Ascending aorta (tissue), 2 donors: ENCODE data around the gene PHTF2. TPM values are rescaled to one million over a fixed set of nuclear protein-coding genes. Genes with fewer than 3 reads are reported as not detected.
"Not testable (repeated sequence)": the region's sequence is repeated elsewhere in the genome, so short reads cannot be mapped to it uniquely, and the experiment has no call there.

Experiments
- DNase-seq, 2 donors: peaks; one replicate each; pipeline ENCODE4 v3.0.0-alpha.2; 2019; ENCODE audit warnings: low spot score in 2 of 2
- H3K27ac ChIP-seq, 2 donors: fragments of 200-600 bp; sonication (generic); one replicate each; pipeline ENCODE4 v1.5.1; 2016 to 2017; ENCODE audit warnings: mild to moderate bottlenecking in 1 of 2
- H3K27me3 ChIP-seq: fragments of 200-600 bp; sonication (generic); one replicate; pipeline ENCODE4 v1.5.1; 2017
- H3K36me3 ChIP-seq, 2 donors: fragments of 200-600 bp; sonication (generic); one replicate each; pipeline ENCODE4 v1.5.1; 2016
- H3K4me1 ChIP-seq, 2 donors: fragments of 200-600 bp; sonication (generic); one replicate each; pipeline ENCODE4 v1.5.1; 2016 to 2017; ENCODE audit warnings: mild to moderate bottlenecking in 1 of 2
- H3K4me3 ChIP-seq, 2 donors: fragments of 200-600 bp; sonication (generic); one replicate each; pipeline ENCODE4 v1.5.1; 2016 to 2017; ENCODE audit warnings: mild to moderate bottlenecking in 1 of 2
- H3K9me3 ChIP-seq, 2 donors: fragments of 200-600 bp; sonication (generic); one replicate each; pipeline ENCODE4 v1.5.1; 2016
- CTCF ChIP-seq, 3 experiments: fragments of 200-600 bp in 2 of 3; fragments of 450-650 bp in 1 of 3; sonication (generic) in 2 of 3; IDR thresholded peaks; one replicate each; pipeline ENCODE4 v1.5.1; 2016 to 2019; ENCODE audit warnings: antibody characterized with exemption in 3 of 3, mild to moderate bottlenecking in 1 of 3, moderate library complexity in 1 of 3
- intact Hi-C: fragments of 100-400 bp; cut with DNase I; formaldehyde crosslinking; loops from one replicate; pipeline ENCODE4 v1.15.1; 2023
- total RNA-seq: library from RNA; depleted of rRNA; stranded (reverse); fragments of >200 nt; gene quantifications from one replicate; pipeline ENCODE4 v1.1.0, GENCODE V29; 2016

PHTF2 gene
- total RNA-seq, 1 donor from 2014 or later = 10.2 TPM

GRCh38 chr7:77991656-77992055, 193.1 kb downstream of the PHTF2 start:
- no peak overlapping the region for H3K27ac ChIP-seq
- intact Hi-C loops = no loop called here
- no peaks in the 10 kb centered on the region for H3K9me3 ChIP-seq
- no peak for TF ChIP-seq CTCF (IDR thresholded peaks at IDR 0.05)
- H3K4me1 ChIP-seq = no peaks in the 10 kb centered on the region
- H3K4me3 ChIP-seq = no peak overlapping the region
- no peaks in the 10 kb centered on the region for H3K27me3 ChIP-seq
- H3K36me3 ChIP-seq = no peaks in the 10 kb centered on the region
- DNase-seq = no peak

- intact Hi-C loops = no loop called here
- no peaks in the 10 kb centered on the region for H3K36me3 ChIP-seq
- H3K4me3 ChIP-seq = no peak overlapping the region
- no peak for DNase-seq
- H3K9me3 ChIP-seq = no peaks in the 10 kb centered on the region
- no peak overlapping the region for H3K27ac ChIP-seq
- TF ChIP-seq CTCF (IDR thresholded peaks at IDR 0.05) = no peak
- H3K27me3 ChIP-seq = no peaks in the 10 kb centered on the region
- H3K4me1 ChIP-seq = no peaks in the 10 kb centered on the region
Measured at GRCh38 chr7:77993838-77994237, 195.3 kb downstream of the PHTF2 start.

GRCh38 chr7:77995717-77996116, 197.1 kb downstream of the PHTF2 start:
- DNase-seq = no peak
- intact Hi-C loops = no loop called here
- Histone ChIP-seq H3K36me3 (no peaks in the 10 kb centered on the region), H3K9me3 (no peaks in the 10 kb centered on the region), H3K27me3 (no peaks in the 10 kb centered on the region), H3K4me1 (no peaks in the 10 kb centered on the region), H3K4me3 (no peak overlapping the region), H3K27ac (no peak overlapping the region)
- TF ChIP-seq CTCF (IDR thresholded peaks at IDR 0.05) = no peak

- H3K27ac ChIP-seq, H3K36me3 ChIP-seq, H3K9me3 ChIP-seq, H3K4me3 ChIP-seq, H3K27me3 ChIP-seq, intact Hi-C loops, H3K4me1 ChIP-seq, DNase-seq: not testable (repeated sequence)
Measured at GRCh38 chr7:77999168-77999567, 200.6 kb downstream of the PHTF2 start.

GRCh38 chr7:78002021-78002420, 203.4 kb downstream of the PHTF2 start:
- Histone ChIP-seq H3K36me3 (no peaks in the 10 kb centered on the region), H3K9me3 (no peaks in the 10 kb centered on the region), H3K4me3 (no peak overlapping the region), H3K27ac (no peak overlapping the region), H3K27me3 (no peaks in the 10 kb centered on the region), H3K4me1 (peaks cover 2 to 3% of the 10 kb centered on the region in 2 donors)
- intact Hi-C loops = no loop called here
- DNase-seq = no peak
- no peak for TF ChIP-seq CTCF (IDR thresholded peaks at IDR 0.05)

GRCh38 chr7:78002715-78003114, 204.1 kb downstream of the PHTF2 start:
- H3K4me1 ChIP-seq = peaks cover 2 to 3% of the 10 kb centered on the region in 2 donors
- no peaks in the 10 kb centered on the region for H3K9me3 ChIP-seq
- no peak for TF ChIP-seq CTCF (IDR thresholded peaks at IDR 0.05)
- no peak overlapping the region for H3K4me3 ChIP-seq
- no peak overlapping the region for H3K27ac ChIP-seq
- intact Hi-C loops = no loop called here
- H3K27me3 ChIP-seq = no peaks in the 10 kb centered on the region
- no peaks in the 10 kb centered on the region for H3K36me3 ChIP-seq
- no peak for DNase-seq
